ENCODE data around the gene UBE2D3. TPM values are rescaled to one million over a fixed set of nuclear protein-coding genes. Genes with fewer than 3 reads are reported as not detected.

UBE2D3 gene
- total RNA-seq, 2 experiments from 2014 or later, result 415 to 447 TPM

Other genes starting within 250 kb of the UBE2D3 start
- 10 to 100 TPM; 10.2 to 10.7 TPM for gene MANBA, start 66.6 kb downstream of the UBE2D3 start, total RNA-seq
- gene CISD2, start 41.4 kb upstream of the UBE2D3 start, total RNA-seq, result 10 to 100 TPM; 28.5 to 32.8 TPM
- gene SLC9B1, start 192.2 kb upstream of the UBE2D3 start, total RNA-seq, result 1 to 10 TPM; 1.9 to 2.4 TPM
- 10 to 100 TPM; 25.6 to 29.6 TPM for gene SLC9B2, start 249.2 kb upstream of the UBE2D3 start, total RNA-seq

Measured in activated CD4-positive, alpha-beta memory T cell treated with anti-CD3 and anti-CD28 coated beads for 36 hours (primary cell).